IPS DF 4.7 (cell line): Measurements from ENCODE around the gene KCNK16.

Experiments used
- DNase-seq: peaks from one replicate; pipeline ENCODE4 v3.0.0-alpha.2; 2013; ENCODE audit warnings: low spot score; ENCODE audit errors: extremely low read depth

Gene KCNK16

GRCh38 chr6:39341937-39342336, 19.4 kb upstream of the KCNK16 start:
- DNase-seq, result no peak

DNA sequence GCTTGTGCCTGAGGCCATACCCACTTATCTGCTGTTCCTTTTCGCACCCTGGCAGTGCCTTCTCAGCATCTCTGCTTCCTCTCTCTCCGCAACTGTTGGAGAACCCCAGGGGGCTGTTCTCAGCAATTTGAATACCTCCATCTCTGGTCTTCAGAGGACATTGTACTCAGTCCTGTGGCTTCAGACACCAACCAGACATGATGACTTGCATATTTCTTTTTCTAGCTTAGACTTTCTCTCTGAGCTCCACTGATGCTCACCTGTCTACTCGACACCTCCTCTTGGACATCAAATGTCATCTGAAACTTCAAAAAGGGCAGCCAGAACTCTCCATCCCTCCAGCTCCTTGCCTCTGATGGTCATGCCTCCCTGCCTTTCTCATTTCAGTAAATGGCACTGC, 18.9 kb upstream of the KCNK16 start:
- DNase-seq, result no peak

DNA sequence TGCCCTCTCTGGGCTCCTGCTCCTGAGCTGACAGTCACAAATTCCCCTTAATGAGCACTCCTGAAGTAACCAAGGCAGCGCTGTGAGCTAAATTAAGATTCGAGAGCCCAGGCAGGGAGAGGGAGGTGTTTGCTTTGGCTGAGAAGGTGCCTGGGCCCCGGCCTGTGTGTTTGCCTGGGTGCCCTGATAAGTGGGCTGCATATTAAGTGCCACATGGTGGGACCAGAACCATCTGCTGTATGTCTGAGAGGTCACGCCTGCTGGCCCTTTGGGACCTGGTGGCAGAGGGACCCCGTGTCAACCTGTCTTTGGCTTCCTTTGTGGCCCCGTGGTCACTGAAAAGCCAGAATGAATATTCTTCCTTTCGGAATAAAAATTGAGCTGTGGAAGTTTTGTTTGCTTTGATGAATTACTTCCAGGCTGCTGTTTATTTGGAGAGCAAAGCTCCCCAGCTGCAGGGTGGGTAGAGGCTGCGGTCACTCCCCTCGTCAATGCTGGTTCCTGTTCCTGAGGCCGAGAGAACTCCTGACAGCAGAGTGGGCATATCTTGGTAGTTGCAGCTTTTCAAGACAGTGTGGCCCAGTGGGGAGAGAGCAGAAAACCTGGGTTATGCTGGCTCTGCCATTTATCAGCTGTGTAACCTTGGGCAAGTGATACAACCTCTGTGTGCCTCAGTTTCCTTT, 17.5 kb upstream of the KCNK16 start:
- DNase-seq, result no peak

DNA sequence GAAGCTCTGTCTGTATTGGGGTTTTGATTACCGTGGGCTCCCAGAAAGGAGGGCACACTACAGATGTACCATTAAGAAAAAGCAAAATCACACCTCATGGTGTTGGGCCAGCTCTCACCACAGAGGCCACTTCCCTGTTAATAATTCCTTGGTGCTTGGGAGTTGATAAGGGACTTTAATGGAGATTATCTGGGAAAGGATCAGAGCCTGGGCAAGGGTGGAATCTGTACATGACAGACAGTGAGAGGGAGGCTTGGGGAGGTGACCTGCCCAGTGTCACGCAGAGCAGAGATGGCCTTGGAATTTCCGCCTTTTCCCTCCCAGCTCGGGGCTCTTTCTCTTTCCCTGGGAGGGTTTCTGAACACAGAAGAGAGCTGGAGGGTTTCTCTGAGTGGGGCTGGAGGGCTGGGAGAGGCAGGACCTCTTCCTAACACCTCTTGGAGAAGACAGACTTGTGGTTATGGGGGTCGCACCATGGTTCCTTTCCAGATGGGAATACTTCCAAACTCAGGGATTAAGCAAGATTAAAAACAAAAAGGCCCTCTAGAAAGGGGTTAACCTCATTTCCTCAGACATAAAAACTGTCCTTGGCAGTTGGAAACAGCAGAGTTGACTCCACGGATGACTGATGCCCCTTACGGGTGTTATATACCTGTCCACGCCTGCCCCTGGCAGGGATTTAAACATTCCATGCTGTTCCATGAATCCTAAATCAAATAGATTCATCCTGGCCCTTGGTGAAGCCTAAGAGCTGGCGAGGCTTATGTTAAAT, 16.8 kb upstream of the KCNK16 start:
- no peak for DNase-seq

DNA sequence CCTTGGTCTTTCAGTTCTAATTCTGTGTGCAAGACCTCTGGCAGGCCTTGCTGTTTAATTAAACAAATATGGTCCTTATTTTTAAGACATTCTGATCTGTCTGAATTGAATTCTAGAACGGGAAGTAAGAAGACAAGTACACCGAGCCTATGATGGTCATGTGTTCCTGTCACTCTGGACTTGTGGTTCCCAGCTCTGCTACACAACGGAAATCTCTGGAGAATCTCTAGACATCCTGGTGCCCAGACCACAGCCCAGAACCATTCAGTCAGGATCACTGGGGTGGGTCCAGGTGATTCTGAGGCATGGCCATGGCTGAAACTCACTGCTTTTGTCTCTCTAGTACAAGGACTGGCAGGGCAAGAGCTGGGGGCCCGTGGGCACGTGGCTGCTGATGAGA, 15.9 kb upstream of the KCNK16 start:
- no peak for DNase-seq

- DNase-seq, result no peak
Measured at GRCh38 chr6:39335780-39336545, 13.5 kb upstream of the KCNK16 start.

- no peak for DNase-seq
Measured at GRCh38 chr6:39333644-39334438, 11.3 kb upstream of the KCNK16 start.

- no peak for DNase-seq
Measured at GRCh38 chr6:39330476-39330875, 8.0 kb upstream of the KCNK16 start.

- no peak for DNase-seq
Measured at GRCh38 chr6:39330057-39330456, 7.6 kb upstream of the KCNK16 start.

GRCh38 chr6:39328066-39328465, 5.6 kb upstream of the KCNK16 start:
- DNase-seq, result no peak

DNA sequence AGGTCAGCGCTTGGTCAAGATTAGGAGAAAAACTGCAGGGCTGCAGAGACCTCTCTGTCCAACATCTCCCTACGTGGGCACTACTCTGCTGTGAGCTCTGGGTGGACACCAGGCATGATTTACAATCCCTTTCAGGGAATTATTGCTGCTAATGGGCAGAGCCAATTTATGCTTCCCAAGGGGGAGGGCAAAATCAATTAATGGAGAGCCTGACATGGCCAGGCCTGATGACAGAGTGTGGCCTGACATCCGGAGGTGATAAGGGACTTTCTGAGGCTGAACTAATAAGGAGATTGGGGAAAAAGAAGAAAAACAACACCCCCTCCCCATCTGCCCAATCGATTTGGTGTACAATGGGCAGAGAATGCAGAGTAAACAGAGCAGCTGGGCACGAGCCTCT, 5.0 kb upstream of the KCNK16 start:
- DNase-seq, result no peak

GRCh38 chr6:39321761-39322160, 741 bp downstream of the KCNK16 start:
- DNase-seq, result no peak

- DNase-seq, result no peak
Measured at GRCh38 chr6:39320363-39320984, 2.0 kb downstream of the KCNK16 start.

GRCh38 chr6:39319621-39320362, 2.7 kb downstream of the KCNK16 start:
- no peak for DNase-seq

DNA sequence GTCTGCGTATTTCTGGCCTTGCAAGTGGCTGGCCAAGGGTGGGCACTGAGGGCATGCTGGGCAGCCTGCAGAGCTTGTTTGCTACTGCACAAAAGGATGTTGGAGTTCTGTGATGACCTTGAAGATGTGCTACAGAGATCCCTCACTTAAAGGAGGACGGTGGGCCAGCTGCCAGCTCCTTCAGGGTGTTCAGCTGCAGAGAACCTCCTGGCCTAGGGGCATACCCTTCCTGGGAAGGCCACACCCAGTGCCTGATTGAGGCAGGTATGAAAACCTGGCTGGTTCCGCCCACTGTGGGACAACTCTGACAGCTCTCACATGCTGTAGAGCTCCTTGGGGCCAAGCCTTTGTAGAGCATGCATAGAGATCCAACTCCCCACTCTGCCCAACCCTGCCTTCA, 5.2 kb downstream of the KCNK16 start:
- DNase-seq, result no peak

DNA sequence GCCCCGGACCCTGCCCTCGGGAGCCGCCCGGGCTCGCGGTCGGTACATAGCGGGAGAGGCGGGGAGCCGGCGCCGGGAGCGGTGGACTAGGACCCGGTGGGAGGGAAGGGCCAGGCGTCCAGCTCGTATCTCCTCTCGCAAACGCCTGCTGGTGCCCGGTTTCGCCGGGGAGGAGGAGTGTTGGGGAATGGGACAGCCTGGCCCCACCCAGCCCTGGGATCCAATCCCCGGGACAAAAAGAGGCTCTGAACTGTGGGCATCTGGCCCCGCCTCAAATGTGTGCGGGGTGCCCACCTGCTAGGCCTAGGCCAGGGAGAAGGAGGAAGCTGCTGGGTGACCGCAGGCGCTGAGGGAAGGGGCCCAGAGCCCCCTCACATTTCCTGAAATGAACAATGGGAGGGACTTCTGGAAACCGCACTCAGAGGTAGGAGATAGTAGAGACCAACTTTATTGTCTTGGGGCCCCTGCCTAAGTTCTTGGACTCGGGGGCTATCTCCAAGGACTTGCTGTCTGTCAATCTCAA, 8.2 kb downstream of the KCNK16 start, which contains the start of gene KCNK17:
Gene KCNK17, minus strand, starts transcription at position 147 of the 523 bp plus-strand sequence. Its CDS starts 99 bp downstream, at position 48.
- no peak for DNase-seq

GRCh38 chr6:39313526-39314272, 8.8 kb downstream of the KCNK16 start:
- no peak for DNase-seq

- DNase-seq, result no peak
Measured at GRCh38 chr6:39312912-39313525, 9.5 kb downstream of the KCNK16 start.

DNA sequence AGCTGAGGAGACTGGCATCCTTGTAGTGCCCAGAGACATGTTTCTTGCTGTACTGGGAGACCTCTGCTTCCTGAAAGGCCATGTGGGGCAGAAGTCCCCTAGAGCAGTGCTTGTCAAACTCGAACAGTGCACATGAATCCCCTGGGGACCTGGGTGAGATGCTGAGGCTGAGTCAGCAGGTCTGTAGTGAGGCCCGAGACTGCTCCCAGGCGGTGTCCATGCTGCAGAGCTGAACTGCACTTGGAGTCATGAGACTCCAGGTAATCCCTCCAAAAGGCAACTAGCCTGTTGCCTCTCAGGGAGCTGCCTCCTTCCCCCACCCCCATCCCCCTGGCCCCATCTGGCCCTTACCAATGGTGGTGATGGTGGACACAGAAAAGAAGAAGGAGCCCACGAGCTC, 12.0 kb downstream of the KCNK16 start:
- no peak for DNase-seq
